SIG-M5 treated with dmso at 0.1 percent for 504 hours (cell line): ENCODE measurements around the gene DUSP22.
"Not testable (repeated sequence)": the region's sequence is repeated elsewhere in the genome, so short reads cannot be mapped to it uniquely, and the experiment has no call there.

Experiments
- DNase-seq: peaks from one replicate; lab custom pipeline; 2025; ENCODE audit not compliant: unreplicated experiment; lab: John Stamatoyannopoulos, UW

The DUSP22 gene

DNA sequence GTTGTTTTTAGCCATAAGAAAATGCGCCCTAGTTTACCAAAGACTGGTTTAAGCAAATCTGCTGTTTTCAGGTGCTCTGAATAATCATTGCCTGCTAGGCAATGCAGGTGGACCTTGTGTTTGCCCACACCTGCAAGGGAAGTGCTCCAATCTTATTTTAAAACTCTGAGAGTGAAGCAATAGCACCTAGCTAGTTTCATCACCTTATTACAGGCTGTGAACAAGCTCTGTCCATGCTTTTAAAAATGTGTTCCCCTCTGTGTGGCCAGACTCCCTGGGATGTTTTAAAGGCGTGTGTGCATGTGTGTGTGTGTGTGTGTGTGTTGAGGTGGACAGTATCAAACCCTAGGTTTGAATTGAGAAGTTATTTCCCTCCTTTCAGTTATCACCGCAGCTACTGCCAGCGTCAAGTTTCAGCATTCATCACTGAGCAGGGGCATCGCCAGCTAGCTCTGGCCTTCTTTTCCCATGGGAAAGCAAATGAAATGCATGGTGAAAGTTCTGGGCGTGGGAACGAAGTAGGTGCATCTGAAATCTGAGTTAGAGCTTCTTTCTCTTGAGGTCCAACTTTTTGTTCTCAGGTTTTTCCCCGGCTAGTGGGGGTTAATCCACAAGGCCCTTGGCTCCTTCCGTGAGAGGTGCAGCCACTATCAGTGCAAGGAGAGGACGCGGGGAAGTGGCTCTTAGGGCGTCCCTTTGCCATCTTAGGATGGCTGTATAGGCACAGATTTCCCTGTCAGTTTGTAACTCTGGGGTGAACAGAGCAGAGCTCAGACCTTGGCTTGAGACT is 30.8 kb downstream of the DUSP22 start:
- no peak for DNase-seq

- DNase-seq: no peak
Observed at GRCh38 chr6:323730-324088, 31.4 kb downstream of the DUSP22 start.

GRCh38 chr6:324116-324728 is 31.9 kb downstream of the DUSP22 start:
- no peak for DNase-seq

GRCh38 chr6:324729-325125 is 32.4 kb downstream of the DUSP22 start:
- no peak for DNase-seq

GRCh38 chr6:325161-325860 is 33.0 kb downstream of the DUSP22 start:
- not testable (repeated sequence) for DNase-seq

DNA sequence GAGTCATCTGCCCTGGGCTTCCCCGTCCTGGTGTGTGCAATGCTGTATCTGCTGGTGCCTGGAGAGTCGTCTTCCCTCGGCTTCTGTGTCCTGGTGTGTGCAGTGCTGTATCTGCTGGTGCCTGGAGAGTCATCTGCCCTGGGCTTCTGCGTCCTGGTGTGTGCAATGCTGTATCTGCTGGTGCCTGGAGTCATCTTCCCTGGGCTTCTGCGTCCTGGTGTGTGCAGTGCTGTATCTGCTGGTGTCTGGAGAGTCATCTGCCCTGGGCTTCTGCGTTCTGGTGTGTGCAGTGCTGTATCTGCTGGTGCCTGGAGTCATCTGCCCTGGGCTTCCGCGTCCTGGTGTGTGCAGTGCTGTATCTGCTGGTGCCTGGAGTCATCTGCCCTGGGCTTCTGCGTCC is 33.8 kb downstream of the DUSP22 start:
- not testable (repeated sequence) for DNase-seq

- no peak for DNase-seq
Observed at GRCh38 chr6:326896-327537, 34.7 kb downstream of the DUSP22 start.

DNA sequence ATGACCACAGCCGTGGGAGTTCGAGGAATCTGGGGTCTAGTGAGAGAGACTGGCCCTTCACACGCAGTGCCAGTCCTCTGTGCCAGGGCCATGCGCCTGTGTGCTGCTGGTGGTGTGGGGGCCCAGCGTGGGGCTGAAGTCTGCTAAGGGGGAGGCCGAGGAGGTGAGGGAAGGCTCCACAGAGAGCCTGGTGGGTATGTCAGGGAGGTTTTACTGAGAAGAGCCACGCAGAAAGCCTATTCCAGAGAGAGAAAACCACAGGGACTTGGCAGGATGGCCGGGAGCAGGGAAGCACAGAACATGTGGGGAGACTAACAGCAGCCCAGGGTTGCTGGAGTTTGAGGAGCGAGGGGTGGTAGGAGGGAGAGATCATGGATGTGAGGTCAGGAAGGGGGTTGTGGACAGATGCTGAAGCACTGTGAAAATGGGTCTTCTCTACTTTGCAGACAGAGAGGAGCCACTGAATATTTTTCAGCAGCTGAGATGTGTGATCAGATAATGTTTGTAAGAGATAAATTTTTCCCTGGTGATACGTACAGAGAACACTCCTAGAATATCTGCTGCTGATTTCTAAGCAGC is 35.3 kb downstream of the DUSP22 start:
- no peak for DNase-seq

DNA sequence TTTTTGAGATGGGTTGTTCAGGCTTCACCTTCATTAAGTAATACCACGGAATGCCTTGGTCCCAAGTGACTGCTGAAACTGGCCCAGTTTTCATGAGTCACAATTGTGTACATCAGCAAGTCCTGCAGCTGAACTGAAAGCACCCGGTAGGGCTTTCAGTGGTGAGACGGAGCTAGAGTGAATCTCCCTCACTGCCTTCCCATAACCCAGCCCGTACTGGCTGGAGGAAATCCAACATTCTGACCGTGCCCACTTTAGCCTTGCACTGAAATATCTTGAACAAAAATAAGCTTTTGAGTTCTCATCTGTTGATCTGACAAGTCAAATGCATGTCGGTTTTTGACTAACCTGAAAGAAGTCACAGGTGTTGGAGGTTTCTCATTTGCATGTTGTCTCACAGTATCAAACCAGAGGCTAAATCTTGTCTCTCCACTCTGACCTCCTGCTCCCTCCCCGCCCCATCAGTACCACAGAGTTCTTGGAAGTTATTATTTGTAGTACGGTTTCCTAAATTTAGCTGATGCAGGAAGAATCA is 35.9 kb downstream of the DUSP22 start:
- no peak for DNase-seq

GRCh38 chr6:328924-329323 is 36.6 kb downstream of the DUSP22 start:
- DNase-seq: no peak

GRCh38 chr6:329888-330691 is 37.8 kb downstream of the DUSP22 start:
- DNase-seq: no peak

DNA sequence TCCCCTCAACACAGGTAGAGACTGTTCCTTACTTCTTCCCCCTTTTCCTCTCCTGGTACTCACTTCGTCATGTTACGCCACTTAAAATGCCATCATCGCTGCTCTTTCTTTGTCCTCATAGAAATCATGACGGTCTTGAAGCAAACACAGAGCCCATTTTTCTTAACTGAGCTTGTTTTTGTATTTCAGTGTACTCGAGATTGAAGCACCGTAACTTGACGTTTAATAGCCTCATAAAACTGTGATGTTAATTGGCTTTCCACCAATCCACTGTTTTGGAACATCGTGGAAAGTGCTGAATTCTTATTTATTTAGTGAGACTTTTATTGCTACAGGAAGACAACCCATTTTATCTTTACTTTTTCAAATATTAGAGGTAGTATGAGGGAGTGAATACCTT is 38.7 kb downstream of the DUSP22 start:
- DNase-seq: no peak

GRCh38 chr6:331622-332521 is 39.6 kb downstream of the DUSP22 start:
- DNase-seq: no peak

GRCh38 chr6:332671-333070 is 40.4 kb downstream of the DUSP22 start:
- no peak for DNase-seq

DNA sequence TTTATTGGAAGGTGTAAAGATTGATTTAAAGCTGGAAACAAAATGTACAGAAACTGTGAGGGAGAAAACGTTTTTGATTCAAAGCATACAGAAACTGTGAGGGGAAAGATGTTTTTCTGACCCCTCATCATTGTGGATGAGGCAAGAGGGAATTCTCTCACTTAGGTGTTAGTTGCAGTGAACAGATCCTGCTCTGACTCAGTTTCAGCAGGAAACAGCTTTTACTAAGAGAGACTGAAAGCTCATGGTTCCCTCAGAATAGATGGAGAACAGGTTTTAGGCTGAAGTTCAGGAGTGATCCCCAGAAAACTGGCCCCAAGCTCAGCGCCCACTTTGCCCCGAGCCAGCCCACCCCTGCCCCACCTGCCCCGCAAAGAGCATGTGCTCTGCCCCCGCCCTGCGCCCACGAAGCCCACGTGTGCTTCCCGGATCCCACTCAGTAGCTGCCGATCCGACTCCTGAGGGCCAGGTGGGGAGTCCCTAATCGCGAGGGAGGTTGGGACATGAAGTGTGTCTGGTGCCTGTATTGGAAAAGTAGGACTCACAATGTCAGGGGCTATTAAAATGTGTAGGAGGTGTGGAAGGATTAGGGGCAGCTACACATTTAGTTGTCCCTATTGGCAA is 41.2 kb downstream of the DUSP22 start:
- DNase-seq: no peak

DNA sequence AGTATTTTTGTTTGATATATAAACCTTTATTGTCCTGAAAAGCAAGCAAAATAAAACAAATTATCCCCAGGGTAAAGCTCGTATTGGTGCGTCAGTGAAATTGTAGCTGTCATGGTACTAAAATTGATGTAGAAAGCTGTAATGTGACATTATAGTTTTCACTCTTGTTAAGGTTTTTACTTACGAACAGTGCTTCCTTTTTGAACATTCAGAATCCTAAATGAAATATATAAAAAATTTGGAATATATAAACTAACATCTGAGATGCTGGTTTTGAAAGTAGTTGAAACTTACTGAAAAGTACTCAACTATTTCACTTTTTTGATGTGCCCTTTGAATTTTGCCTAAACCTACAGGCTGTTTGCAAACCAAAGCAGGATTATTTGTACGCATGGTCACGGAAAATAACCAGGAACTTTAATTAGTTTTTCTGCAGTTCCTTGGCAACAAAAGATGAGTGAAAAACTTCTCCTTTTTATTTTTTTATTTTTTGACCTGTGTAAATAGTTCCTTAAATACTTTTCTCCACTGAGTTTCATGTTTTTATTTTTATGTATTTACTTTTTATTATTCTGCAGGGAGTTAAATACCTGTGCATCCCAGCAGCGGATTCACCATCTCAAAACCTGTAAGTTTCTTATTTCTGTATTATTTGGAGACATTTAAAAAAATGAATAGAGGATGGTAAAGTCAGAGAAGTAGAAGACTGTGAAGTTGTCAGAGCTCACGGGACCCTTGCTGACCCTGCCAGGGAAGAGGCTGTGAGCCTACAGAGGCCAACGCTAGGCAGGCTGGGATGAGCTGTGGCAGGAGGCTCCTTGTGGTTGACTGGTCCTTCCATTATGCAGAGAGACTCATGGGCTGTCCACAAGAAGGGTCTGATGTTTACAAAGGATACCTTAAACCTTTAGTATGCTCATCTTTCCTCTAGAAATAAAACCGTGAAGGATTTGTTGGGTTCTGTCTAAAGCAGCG is 42.5 kb downstream of the DUSP22 start:
- no peak for DNase-seq

GRCh38 chr6:335572-335971 is 43.3 kb downstream of the DUSP22 start:
- no peak for DNase-seq
